Muscle layer of duodenum (tissue), 2 donors: ENCODE measurements around the gene TTC13.

Experiments
- H3K27ac ChIP-seq: one replicate; pipeline ENCODE4 v1.7.0; 2013; ENCODE audit warnings: mild to moderate bottlenecking, low read length
- H3K27me3 ChIP-seq: one replicate; pipeline ENCODE4 v1.7.0; 2013; ENCODE audit warnings: low read depth, mild to moderate bottlenecking, control low read depth, low read length
- H3K36me3 ChIP-seq, 2 donors: one replicate each; pipeline ENCODE4 v1.7.0; 2013; ENCODE audit warnings: low read length in 2 of 2, control low read depth in 1 of 2, mild to moderate bottlenecking in 1 of 2; ENCODE audit not compliant: insufficient read depth in 2 of 2, control insufficient read depth in 1 of 2
- H3K4me1 ChIP-seq, 2 donors: one replicate each; pipeline ENCODE4 v1.7.0; 2013; ENCODE audit warnings: low read length in 2 of 2, mild to moderate bottlenecking in 2 of 2, control low read depth in 1 of 2, moderate library complexity in 1 of 2; ENCODE audit not compliant: insufficient read depth in 2 of 2, control insufficient read depth in 1 of 2
- H3K4me3 ChIP-seq, 2 donors: one replicate each; pipeline ENCODE4 v1.7.0; 2013; ENCODE audit warnings: low read length in 2 of 2, low read depth in 1 of 2, mild to moderate bottlenecking in 1 of 2
- H3K9me3 ChIP-seq, 2 donors: one replicate each; pipeline ENCODE4 v1.7.0; 2013; ENCODE audit warnings: low read length in 2 of 2, control low read depth in 1 of 2, mild to moderate bottlenecking in 1 of 2; ENCODE audit not compliant: control insufficient read depth in 1 of 2
- donor health status: healthy.

Gene TTC13

DNA sequence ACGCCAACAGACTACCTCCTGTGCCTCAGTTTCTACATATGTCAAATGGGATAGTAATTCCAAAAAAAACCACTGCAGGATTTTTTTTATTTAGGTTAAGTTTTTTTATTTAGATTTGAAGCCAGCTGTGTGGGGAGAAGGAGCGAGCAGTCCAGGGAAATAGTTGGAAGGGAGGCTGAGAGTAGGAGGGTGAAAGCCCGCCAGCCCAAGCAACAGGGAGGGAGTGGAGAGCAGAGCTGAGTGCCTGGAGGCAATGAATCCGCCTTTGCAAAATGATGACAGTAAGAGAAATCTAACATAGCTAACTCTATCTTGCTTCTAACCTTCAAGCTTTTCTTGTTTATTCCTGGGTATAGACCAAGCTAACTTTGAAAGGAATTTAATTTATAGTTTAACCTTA lies 94.7 kb downstream of the TTC13 start:
- Histone ChIP-seq H3K27ac (no peak overlapping the region), H3K9me3 (peaks cover 0 to 8% of the 10 kb centered on the region in 2 donors), H3K4me3 (no peak overlapping the region), H3K36me3 (no peaks in the 10 kb centered on the region), H3K27me3 (no peaks in the 10 kb centered on the region), H3K4me1 (peaks cover 0 to 4% of the 10 kb centered on the region in 2 donors)

DNA sequence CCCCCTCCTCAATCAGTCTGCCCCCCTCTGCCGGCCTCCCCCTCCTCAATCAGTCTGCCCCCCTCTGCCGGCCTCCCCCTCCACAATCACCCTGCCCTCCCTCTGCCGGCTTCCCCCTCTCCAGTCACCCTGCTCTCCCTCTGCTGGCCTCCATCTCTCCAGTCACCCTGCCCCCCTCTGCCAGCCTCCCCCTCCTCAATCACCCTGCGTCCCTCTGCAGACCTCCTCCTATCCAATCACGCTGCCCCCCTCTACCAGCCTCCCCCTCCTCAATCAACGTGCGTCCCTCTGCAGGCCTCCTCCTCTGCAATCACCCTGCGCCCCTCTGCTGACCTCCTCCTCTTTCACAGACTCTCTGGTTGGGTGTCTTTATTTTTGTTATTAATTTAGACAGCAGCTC lies 98.9 kb downstream of the TTC13 start:
- no peak overlapping the region for H3K27ac ChIP-seq
- H3K4me1 ChIP-seq, result peaks cover 0 to 14% of the 10 kb centered on the region in 2 donors
- no peak overlapping the region for H3K4me3 ChIP-seq
- no peaks in the 10 kb centered on the region for H3K27me3 ChIP-seq
- peaks cover 0 to under 1% of the 10 kb centered on the region in 2 donors for H3K9me3 ChIP-seq
- no peaks in the 10 kb centered on the region for H3K36me3 ChIP-seq

DNA sequence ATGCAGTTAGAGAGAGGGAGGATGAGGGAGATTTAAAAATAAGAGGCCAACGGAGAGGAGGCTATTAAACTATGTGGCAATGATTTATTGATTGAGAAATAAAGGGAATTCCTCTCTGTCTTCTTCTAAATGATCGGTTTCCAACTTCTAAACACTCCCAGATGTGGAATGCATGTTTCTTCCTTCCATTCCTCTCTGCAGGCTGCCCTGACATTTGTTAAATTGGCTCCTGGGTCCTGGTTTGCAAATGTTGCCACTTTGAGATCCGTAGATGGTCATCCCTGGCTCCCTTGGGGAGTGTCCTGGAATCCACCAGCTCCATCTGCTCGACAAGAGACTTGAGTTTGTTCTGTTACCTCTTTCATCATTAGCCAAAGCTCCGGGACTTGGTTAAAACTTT lies 100.1 kb downstream of the TTC13 start:
- no peak overlapping the region for H3K4me3 ChIP-seq
- H3K27me3 ChIP-seq, result no peaks in the 10 kb centered on the region
- no peaks in the 10 kb centered on the region for H3K9me3 ChIP-seq
- no peak overlapping the region for H3K27ac ChIP-seq
- H3K36me3 ChIP-seq, result no peaks in the 10 kb centered on the region
- H3K4me1 ChIP-seq, result peaks cover 0 to 14% of the 10 kb centered on the region in 2 donors

DNA sequence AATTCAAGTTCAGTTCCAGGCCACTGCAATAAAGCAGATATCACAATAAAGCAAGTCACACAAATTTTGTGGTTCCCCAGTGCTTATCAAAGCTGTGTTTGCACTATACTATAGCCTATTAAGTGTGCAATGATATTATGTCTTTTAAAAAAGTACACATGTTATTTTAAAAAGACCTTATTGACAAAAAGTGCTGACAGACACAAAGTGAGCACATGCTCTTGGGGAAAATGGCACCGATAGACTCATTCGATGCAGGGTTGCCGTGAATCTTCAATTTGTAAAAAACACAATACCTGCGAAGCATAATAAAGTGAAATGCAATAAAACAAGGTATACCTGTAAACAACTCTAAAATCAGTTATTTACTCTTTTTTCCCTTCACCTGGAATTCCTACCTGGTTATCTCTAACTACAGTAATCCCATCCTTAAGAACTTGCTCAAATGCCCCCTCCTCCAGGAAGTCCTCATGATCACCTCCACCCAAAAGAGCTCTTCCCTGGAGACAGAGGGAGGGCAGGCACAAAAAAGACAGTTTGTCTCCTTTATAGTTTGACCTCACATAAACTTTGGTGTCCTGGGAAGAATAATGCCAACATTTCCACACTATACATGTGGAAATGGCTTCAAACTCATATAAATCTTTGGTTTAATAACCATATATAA lies 100.6 kb downstream of the TTC13 start:
- Histone ChIP-seq H3K9me3 (no peaks in the 10 kb centered on the region), H3K27ac (no peak overlapping the region)

DNA sequence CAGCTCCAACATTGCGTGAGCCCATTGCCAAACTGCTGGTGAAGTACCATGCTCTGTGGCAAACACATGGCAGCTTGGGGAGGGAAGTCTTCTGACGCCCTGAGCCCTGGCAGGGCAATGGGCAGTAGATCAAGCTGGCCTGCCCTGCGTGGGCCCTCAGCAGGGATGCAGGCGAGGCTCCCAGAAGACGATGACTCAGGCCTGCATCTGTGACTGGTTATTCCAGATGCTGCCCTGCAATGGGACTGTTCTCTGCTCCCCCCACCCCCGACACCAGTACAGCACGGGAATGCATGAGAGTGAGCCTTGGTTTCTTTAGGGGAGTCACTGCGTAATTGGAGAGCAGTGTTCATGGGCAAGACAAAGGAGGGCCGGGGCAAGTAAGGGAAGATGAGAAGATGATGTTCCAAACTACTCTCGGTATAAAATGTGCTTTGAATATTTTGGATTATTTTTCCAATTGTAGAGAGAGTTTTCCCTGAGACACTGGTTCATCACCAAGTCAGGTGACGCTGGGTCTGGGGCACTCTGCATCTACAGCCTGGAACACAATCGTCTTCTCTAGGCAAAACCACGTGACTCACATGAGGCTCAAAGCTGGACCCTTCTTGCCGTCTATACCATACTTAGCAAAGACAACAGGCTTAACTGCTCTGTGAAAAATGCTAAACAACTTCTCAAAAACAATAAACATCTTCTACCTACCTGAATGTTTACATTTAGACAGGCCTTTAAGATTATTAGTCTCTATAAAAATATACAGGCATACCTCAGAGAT lies 101.3 kb downstream of the TTC13 start:
- Histone ChIP-seq H3K36me3 (no peaks in the 10 kb centered on the region), H3K27me3 (no peaks in the 10 kb centered on the region), H3K4me1 (peaks cover 0 to 14% of the 10 kb centered on the region in 2 donors), H3K27ac (no peak overlapping the region), H3K9me3 (no peaks in the 10 kb centered on the region), H3K4me3 (no peak overlapping the region)

More for the DNA sequence above, 100.6 kb downstream of the TTC13 start:
- H3K4me3 ChIP-seq, result no peak overlapping the region
- no peaks in the 10 kb centered on the region for H3K36me3 ChIP-seq
- peaks cover 0 to 14% of the 10 kb centered on the region in 2 donors for H3K4me1 ChIP-seq
- H3K27me3 ChIP-seq, result no peaks in the 10 kb centered on the region

DNA sequence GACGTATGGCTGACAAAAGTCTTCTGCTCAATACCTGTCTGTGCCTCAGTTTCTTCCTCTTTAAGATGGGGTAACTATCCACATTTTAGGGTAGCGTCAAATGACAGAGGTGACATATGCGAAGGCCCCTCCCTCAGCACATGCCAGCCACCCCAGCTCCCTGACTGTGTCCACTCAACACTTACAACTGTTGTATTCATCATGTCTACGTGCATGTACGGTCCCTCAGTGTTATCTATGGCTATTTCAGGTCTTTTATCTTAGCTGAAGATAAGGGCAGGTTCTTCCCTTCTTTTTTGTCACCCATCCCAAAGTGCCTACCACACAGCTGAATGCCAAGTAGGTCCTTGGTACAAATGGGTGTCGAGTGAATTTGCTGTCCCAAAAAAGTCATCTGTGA lies 102.0 kb downstream of the TTC13 start:
- H3K4me3 ChIP-seq, result no peak overlapping the region
- H3K27ac ChIP-seq, result no peak overlapping the region
- H3K27me3 ChIP-seq, result no peaks in the 10 kb centered on the region
- H3K36me3 ChIP-seq, result no peaks in the 10 kb centered on the region
- H3K4me1 ChIP-seq, result peaks cover 0 to 14% of the 10 kb centered on the region in 2 donors
- H3K9me3 ChIP-seq, result no peaks in the 10 kb centered on the region

DNA sequence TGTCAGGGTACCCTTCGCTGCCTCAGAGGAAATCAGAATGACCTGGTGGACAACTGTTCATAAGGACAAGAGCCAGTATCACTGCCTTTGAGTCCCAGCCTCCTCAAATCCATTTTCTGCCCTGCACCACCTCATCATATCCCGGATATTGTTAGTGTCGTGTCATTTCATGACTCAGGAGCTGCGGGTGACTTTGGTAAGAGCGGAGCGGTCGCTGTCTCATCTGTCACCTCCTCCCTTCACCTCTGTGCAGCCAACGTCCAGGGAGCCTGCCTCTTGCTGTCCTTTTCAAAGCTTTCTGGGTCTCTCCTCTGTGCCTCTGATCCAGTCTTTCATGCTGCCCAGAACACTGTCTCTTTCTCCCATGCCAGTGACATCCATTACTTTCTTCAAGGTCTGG lies 103.3 kb downstream of the TTC13 start:
- no peaks in the 10 kb centered on the region for H3K36me3 ChIP-seq
- no peak overlapping the region for H3K4me3 ChIP-seq
- H3K4me1 ChIP-seq, result peaks cover 0 to 14% of the 10 kb centered on the region in 2 donors
- H3K9me3 ChIP-seq, result no peaks in the 10 kb centered on the region
- H3K27ac ChIP-seq, result no peak overlapping the region
- H3K27me3 ChIP-seq, result no peaks in the 10 kb centered on the region

DNA sequence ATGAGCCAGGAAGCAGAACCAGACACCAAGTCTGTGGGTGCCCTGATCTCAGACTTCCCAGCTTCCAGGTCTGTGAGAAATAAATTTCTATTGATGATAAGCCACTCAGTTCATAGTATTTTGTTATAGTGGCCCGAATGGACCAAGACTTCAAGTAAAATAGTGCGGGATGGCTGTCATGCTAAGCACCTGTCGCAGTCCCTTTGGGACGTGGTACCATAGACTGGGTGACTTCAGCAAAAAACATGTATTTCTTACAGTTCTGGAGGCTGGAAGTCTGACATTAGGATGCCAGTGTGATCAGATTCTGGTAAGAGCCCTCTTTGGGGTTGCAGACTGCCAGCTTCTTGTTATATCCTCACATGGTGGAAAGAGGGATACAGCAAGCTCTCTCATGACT lies 107.7 kb downstream of the TTC13 start:
- Histone ChIP-seq H3K4me3 (no peak overlapping the region), H3K9me3 (no peaks in the 10 kb centered on the region), H3K4me1 (peaks cover 0 to 12% of the 10 kb centered on the region in 2 donors), H3K27ac (no peak overlapping the region), H3K27me3 (no peaks in the 10 kb centered on the region), H3K36me3 (no peaks in the 10 kb centered on the region)

DNA sequence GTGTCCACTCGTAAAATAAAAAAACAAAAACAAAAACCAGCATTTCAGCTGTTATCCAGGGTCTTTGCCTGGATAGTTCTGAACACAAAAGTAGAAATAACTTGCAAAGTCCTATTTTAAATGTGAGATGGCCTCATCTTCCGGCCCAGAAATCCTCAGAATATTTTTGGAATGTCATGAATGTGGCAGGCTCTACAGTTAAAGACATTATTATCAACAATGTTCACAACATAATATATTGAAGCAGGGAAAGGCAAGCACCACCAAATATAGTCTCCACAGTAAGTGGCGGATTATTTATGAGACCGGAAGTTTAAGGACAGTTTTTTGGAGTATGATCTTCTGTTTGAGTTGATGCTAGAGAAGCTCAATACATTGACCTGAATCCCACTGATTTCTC lies 109.2 kb downstream of the TTC13 start:
- Histone ChIP-seq H3K4me1 (peaks cover 0 to 23% of the 10 kb centered on the region in 2 donors), H3K9me3 (no peaks in the 10 kb centered on the region), H3K27me3 (no peaks in the 10 kb centered on the region), H3K27ac (peak overlapping the region; percentile 82), H3K4me3 (peak overlapping the region in 1 of 2 donors; percentile 51), H3K36me3 (no peaks in the 10 kb centered on the region)

DNA sequence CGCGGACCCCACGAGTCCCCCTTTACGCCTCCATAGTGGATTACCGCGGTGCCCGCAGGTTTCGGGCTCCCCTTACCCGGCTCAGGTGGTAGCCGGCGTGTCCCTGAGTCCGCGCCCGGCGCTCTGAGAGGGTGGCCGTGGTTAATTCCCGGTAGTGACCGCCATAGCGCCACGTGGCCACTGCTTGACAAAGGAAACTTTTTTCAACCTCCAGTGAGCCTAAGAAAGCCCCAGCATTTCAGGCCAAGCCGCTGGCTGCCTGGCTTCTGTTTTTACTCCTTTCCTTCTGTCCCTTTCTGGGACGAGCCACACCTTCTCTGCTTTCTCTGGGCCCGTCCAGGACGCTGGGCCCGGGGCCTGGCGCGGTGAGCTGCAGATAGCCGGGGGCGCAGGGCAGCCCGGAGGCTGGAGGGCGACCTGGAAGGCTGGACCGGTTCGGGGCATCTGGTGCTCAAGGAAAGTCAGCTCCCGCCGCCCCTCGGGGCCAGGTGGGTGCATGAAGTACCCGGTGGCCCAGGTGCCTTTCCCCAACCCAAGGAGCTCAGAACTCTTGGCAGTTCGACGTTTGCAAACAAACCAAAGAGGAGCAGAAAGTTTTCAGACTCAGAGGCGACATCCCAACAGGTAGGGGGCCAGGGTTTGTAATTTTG lies 109.8 kb downstream of the TTC13 start:
- Histone ChIP-seq H3K4me3 (peak overlapping the region; percentile 51 to 62), H3K4me1 (peaks cover 0 to 23% of the 10 kb centered on the region in 2 donors), H3K9me3 (no peaks in the 10 kb centered on the region), H3K27ac (peak overlapping the region; percentile 82), H3K27me3 (no peaks in the 10 kb centered on the region), H3K36me3 (no peaks in the 10 kb centered on the region)

DNA sequence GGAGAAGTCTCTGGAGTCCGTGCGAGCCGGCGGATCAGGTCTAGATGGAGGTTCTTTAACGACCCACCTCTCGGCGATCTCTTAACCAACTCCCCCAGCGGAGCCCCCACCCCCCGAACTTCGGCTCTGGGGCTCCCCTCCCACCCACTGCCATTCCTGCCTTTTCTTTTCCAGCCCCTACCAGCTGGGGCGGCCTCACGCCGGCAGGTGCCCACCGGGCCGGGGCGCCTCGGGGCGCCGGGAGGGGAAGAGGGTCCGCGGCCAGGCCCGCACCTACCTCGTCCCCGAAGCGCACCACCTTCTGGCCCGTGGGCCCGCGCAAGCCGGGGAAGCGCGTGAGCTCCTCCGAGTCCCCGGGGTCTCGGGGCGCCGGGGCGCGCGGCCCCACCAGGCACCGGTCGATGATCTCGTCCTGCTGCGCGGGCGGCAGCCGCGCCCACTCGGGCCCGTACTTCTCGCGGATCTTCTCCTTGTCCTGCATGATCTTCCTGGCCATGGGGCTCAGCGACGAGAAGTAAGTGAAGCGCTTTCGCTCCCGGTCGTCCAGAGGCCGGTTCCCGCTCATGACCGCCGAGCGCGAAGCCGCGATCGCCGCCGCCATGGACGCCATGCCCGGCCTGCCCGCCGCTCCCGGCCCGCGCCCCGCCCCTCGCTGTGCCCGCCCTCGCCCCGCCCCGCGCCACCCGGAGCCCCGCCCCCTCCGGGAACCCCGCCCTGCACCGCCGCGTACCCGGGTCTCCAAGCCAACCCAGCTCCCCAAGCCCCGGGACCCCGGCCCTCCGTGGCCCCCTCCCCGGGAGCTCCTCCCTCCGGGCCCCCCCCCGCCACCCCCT lies 110.5 kb downstream of the TTC13 start, which contains the start of gene C1orf198:
Gene C1orf198, minus strand, starts transcription at position 619 of the 833 bp plus-strand sequence. Its CDS starts 9 bp downstream, at position 610.
- Histone ChIP-seq H3K9me3 (no peaks in the 10 kb centered on the region), H3K27me3 (no peaks in the 10 kb centered on the region), H3K36me3 (no peaks in the 10 kb centered on the region), H3K27ac (peak within 1 kb of the TSS; percentile 82), H3K4me3 (peak within 1 kb of the TSS; percentile 86 to 89), H3K4me1 (peaks cover 0 to 29% of the 10 kb centered on the region in 2 donors)
